Stimulated activated CD8-positive, alpha-beta memory T cell treated with anti-CD3 and anti-CD28 coated beads, Interleukin-7, amount 100 ng/mL, for 24 hours (primary cell): Measurements from ENCODE around the gene RAB5A.
"Not testable (repeated sequence)": the region's sequence is repeated elsewhere in the genome, so short reads cannot be mapped to it uniquely, and the experiment has no call there.

Experiments
- DNase-seq: peaks from one replicate; pipeline ENCODE4 v3.0.0-alpha.2; 2020; ENCODE audit warnings: low read depth

Gene RAB5A

GRCh38 chr3:19946832-19947548 is at the start of gene RAB5A:
RAB5A (plus strand) TSS chr3:19947097; CDS start chr3:19950899, 3,802 bp downstream.
- DNase-seq: peak; percentile 93

- no peak for DNase-seq
Observed at GRCh38 chr3:19898721-19899120, 48.2 kb upstream of the RAB5A start.

- DNase-seq: no peak
Observed at GRCh38 chr3:19899264-19899663, 47.6 kb upstream of the RAB5A start.

- DNase-seq: not testable (repeated sequence)
Observed at GRCh38 chr3:19899833-19900232, 47.1 kb upstream of the RAB5A start.

GRCh38 chr3:19901337-19901736 is 45.6 kb upstream of the RAB5A start:
- DNase-seq: no peak

GRCh38 chr3:19901918-19902317 is 45.0 kb upstream of the RAB5A start:
- DNase-seq: no peak

- DNase-seq: no peak
Observed at GRCh38 chr3:19903649-19904048, 43.2 kb upstream of the RAB5A start.

- DNase-seq: no peak
Observed at GRCh38 chr3:19907523-19907922, 39.4 kb upstream of the RAB5A start.

GRCh38 chr3:19911452-19911851 is 35.4 kb upstream of the RAB5A start:
- DNase-seq: no peak

- DNase-seq: no peak
Observed at GRCh38 chr3:19917167-19917566, 29.7 kb upstream of the RAB5A start.

- no peak for DNase-seq
Observed at GRCh38 chr3:19920401-19921080, 26.4 kb upstream of the RAB5A start.

- no peak for DNase-seq
Observed at GRCh38 chr3:19931180-19931692, 15.7 kb upstream of the RAB5A start.

- DNase-seq: no peak
Observed at GRCh38 chr3:19931767-19932188, 15.1 kb upstream of the RAB5A start.

- no peak for DNase-seq
Observed at GRCh38 chr3:19932422-19932821, 14.5 kb upstream of the RAB5A start.

GRCh38 chr3:19934098-19934566 is 12.8 kb upstream of the RAB5A start, which contains the start of gene EFHB:
EFHB (minus strand) TSS chr3:19934217; CDS start chr3:19934018, 199 bp downstream.
- no peak for DNase-seq

GRCh38 chr3:19937459-19938294 is 9.2 kb upstream of the RAB5A start:
- DNase-seq: no peak

- DNase-seq: no peak
Observed at GRCh38 chr3:19938295-19938627, 8.6 kb upstream of the RAB5A start.

GRCh38 chr3:19940643-19941042 is 6.3 kb upstream of the RAB5A start:
- DNase-seq: no peak

GRCh38 chr3:19945534-19945933 is 1.4 kb upstream of the RAB5A start:
- no peak for DNase-seq

GRCh38 chr3:19945969-19946831 is 697 bp upstream of the RAB5A start:
- DNase-seq: no peak

- DNase-seq: peak; percentile 14
Observed at GRCh38 chr3:19947549-19948225, 790 bp downstream of the RAB5A start.
